ENCODE data around the gene LRRC8C. TPM values are rescaled to one million over a fixed set of nuclear protein-coding genes. Genes with fewer than 3 reads are reported as not detected.
"Not testable (repeated sequence)": the region's sequence is repeated elsewhere in the genome, so short reads cannot be mapped to it uniquely, and the experiment has no call there.

Gene LRRC8C
- total RNA-seq, 1 donor from 2014 or later: 12.6 TPM

GRCh38 chr1:89624314-89624713 is 8.6 kb upstream of the LRRC8C start:
- H3K4me3 ChIP-seq: no peak overlapping the region
- H3K36me3 ChIP-seq: no peaks in the 10 kb centered on the region
- no peaks in the 10 kb centered on the region for H3K4me1 ChIP-seq
- no peak for TF ChIP-seq CTCF (IDR thresholded peaks at IDR 0.05)
- no peaks in the 10 kb centered on the region for H3K9me3 ChIP-seq
- H3K27me3 ChIP-seq: no peaks in the 10 kb centered on the region
- intact Hi-C loops (cut with DNase I): no loop called here
- ATAC-seq (no peak), DNase-seq (no peak)
- no peak overlapping the region for H3K27ac ChIP-seq

- Histone ChIP-seq H3K4me1 (no peaks in the 10 kb centered on the region), H3K27me3 (no peaks in the 10 kb centered on the region), H3K4me3 (no peak overlapping the region), H3K36me3 (no peaks in the 10 kb centered on the region), H3K9me3 (no peaks in the 10 kb centered on the region), H3K27ac (no peak overlapping the region)
- ATAC-seq (no peak), DNase-seq (no peak)
- TF ChIP-seq CTCF (IDR thresholded peaks at IDR 0.05): no peak
- intact Hi-C loops (cut with DNase I): no loop called here
Observed at GRCh38 chr1:89624715-89625323, 8.1 kb upstream of the LRRC8C start.

- no peak overlapping the region for H3K4me3 ChIP-seq
- peaks cover 6% of the 10 kb centered on the region for H3K4me1 ChIP-seq
- H3K27me3 ChIP-seq: no peaks in the 10 kb centered on the region
- no peaks in the 10 kb centered on the region for H3K9me3 ChIP-seq
- DNase-seq (no peak), ATAC-seq (no peak)
- intact Hi-C loops (cut with DNase I): no loop called here
- TF ChIP-seq CTCF (IDR thresholded peaks at IDR 0.05): no peak
- H3K27ac ChIP-seq: no peak overlapping the region
- no peaks in the 10 kb centered on the region for H3K36me3 ChIP-seq
Observed at GRCh38 chr1:89627596-89627962, 5.3 kb upstream of the LRRC8C start.

GRCh38 chr1:89629146-89629545 is 3.8 kb upstream of the LRRC8C start:
- Histone ChIP-seq H3K27ac (no peak overlapping the region), H3K36me3 (no peaks in the 10 kb centered on the region), H3K9me3 (no peaks in the 10 kb centered on the region), H3K4me1 (peaks cover 6% of the 10 kb centered on the region), H3K27me3 (no peaks in the 10 kb centered on the region), H3K4me3 (no peak overlapping the region)
- TF ChIP-seq CTCF (IDR thresholded peaks at IDR 0.05): no peak
- ATAC-seq (no peak), DNase-seq (no peak)
- intact Hi-C loops (cut with DNase I): no loop called here

- intact Hi-C loops (cut with DNase I); DNase-seq; ATAC-seq; H3K27me3 ChIP-seq; H3K9me3 ChIP-seq; H3K27ac ChIP-seq; H3K4me3 ChIP-seq; H3K4me1 ChIP-seq; H3K36me3 ChIP-seq: not testable (repeated sequence)
Observed at GRCh38 chr1:89629600-89629999, 3.3 kb upstream of the LRRC8C start.

- Histone ChIP-seq H3K27me3 (no peaks in the 10 kb centered on the region), H3K36me3 (no peaks in the 10 kb centered on the region), H3K4me1 (peaks cover 6% of the 10 kb centered on the region), H3K4me3 (no peak overlapping the region), H3K9me3 (no peaks in the 10 kb centered on the region), H3K27ac (no peak overlapping the region)
- intact Hi-C loops (cut with DNase I): loop anchor here (5.0 kb wide), 1 partner anchor 132 kb away; no protein-coding TSS in a partner anchor
- TF ChIP-seq CTCF (IDR thresholded peaks at IDR 0.05): no peak
- DNase-seq (no peak), ATAC-seq (no peak)
Observed at GRCh38 chr1:89630048-89630447, 2.9 kb upstream of the LRRC8C start.

Data from upper lobe of right lung (tissue), 1 donor.